HG03354 (cell line): ENCODE measurements around the gene POLRMT.
A peak's percentile ranks its signal among the peaks of the same experiment; 100 is the strongest.

ENCODE experiments used
- ATAC-seq: cut with Tn5 transposase; IDR thresholded peaks from one replicate; pipeline ENCODE4 v1.9.1; 2021; ENCODE audit warnings: mild to moderate bottlenecking; ENCODE audit not compliant: unreplicated experiment, poor library complexity, severe bottlenecking

Gene POLRMT

DNA sequence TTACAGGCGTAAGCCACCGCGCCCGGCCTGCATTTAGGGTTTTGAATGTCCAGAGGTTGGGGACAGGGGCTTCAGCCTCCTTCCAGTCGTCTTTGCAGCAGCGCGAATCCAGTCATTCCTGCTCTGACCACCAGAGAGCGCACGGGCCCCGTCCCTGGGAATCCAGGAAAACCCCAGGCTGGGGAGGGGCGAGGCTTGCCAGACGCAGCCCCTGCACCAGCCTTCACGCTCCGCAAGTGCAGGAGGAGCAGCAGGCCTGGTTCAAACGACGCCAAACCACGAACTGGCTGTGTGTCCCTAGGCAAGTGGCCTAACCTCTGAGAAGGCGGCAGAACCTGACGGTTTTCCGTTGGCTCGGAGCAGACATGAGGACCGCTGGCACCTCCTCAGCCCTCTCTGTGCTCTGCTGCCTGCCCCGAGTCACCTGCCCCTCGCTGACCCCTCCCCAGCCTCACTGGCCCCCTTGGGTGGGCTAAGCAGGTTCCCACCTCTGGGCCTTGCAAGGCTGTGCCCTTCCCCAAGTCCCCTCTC is 31.6 kb upstream of the POLRMT start:
- ATAC-seq, result no peak

DNA sequence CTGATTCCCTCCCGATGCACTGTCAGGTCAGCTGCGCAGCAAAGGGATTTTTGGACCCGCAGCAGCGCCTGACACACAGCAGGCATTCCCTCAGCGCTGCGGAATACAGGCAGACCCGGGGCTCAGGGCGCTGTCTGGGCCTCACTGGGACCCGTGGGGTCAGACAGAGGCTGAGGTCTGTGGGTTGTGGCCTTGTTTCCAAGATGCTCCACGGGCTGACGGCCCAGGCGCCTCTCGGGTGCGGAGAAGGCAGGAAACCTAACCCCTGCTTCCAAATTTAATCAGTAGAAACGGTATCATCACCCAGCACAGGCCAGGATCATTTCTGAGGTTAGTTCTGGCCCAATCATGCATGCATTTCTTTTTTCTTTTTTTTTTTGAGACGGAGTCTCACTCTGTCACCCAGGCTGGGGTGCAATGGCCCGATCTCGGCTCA is 30.4 kb upstream of the POLRMT start:
- ATAC-seq, result no peak

DNA sequence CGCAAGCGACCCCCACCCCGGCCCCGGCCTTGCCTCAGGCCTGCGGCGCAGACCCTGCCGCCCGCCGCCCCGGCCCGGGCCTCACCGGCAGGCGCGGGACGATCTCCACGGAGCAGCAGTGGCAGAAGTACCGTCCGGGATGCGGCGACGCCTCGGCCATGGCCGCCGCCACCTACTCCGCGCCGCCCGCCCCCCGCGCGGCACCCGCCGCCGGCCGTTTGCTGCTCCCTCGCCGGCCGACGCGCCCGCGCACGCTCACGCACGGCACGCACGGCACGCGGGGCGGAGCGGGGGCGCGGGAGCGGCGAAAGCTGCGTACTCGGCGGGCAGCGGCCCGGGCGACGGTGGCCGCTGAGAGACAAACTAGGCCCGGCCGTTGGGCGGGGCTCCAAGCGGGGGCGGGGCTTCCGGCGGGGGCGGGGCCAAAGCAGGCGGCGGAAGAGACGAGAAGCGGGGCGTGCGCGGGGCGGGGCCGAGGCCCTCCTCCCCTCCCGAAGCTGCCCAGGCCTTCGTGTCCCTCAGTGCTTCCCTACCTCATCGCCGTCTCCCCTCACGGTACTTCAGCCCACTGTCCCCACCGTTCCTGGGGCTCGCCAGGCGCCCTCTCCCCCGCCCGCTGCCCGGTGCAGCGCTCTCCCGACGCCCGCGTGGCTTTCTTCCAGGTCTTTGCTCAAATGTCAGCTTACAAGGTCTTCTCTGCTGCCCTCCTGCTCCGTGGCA is 29.8 kb upstream of the POLRMT start, which contains the start of gene RNF126:
RNF126 (minus strand) TSS at position 253 of the 720 bp plus-strand sequence; CDS start at position 160, 93 bp downstream.
- peak; percentile 64 for ATAC-seq

DNA sequence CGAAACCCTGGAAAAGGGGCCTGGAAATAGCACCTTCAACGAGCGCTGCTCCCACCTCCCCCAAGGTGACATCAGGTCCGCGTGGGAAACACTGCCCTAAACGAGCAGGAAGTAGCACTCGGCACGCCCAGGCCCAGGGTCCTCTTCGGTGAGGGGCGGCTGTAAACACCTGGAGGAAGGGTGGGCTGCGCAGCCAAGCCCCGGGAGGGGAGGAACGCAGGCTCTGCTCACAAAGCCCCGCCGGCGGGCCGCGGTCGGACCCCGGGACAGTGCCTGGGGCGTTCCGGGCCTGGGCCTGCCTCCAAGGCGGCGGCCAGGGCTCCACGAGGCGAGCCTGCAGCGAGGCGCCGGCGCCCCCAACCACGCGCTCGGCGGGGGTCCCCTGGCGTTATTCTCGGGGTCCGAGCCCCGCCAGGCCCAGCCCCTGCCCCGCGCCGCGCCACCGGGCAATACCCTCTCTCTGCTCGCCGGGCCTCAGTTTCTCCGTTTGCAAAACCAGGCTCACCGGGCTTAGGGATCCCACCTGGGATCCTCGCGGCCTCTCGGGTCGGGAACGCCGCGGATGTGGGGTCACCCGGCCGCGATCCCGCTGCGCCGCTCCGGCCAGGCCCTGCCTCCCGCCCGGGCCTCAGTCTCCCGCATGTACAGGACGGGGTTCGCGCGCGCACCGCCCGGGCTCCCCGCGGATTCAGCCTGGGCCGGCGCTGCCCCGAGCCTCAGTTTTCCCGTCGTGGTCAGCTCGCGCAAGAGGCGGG is 29.0 kb upstream of the POLRMT start:
- peak; percentile 20 for ATAC-seq

DNA sequence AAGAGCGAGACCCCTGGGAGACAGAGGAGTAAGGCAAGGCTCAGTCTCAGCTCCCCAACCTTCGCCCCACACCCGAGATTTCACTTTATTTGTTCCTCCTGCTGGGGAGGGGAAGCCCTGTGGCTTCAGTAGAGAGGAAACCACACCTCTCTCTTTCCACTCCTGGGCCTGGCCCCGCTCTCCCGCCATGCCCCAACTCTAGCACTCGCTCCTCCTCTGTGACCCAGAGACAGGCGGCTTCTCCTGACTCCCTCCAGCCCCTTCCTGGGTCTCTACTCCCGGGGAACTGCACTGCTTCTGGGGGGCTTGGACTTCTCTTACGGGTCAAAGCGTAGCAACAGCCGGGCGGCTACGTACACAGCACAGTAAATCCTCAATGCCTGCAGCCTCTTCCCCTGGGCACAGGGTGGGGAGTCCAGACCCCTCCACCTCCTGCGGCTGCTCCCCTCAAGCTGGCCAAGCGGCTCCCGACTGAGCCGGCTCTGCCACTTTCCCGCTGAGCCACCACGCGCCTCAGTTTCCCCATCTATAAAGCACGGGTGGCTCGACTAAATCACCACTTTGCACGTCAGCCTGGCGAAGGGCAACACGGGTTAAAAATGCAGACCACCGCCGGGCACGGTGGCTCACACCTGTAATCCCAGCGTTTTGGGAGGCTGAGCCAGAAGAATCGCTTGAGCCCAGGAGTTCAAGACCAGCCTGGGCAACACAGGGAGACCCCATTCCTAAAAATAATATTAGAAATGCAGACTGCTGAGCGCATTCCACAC is 28.3 kb upstream of the POLRMT start:
- no peak for ATAC-seq

DNA sequence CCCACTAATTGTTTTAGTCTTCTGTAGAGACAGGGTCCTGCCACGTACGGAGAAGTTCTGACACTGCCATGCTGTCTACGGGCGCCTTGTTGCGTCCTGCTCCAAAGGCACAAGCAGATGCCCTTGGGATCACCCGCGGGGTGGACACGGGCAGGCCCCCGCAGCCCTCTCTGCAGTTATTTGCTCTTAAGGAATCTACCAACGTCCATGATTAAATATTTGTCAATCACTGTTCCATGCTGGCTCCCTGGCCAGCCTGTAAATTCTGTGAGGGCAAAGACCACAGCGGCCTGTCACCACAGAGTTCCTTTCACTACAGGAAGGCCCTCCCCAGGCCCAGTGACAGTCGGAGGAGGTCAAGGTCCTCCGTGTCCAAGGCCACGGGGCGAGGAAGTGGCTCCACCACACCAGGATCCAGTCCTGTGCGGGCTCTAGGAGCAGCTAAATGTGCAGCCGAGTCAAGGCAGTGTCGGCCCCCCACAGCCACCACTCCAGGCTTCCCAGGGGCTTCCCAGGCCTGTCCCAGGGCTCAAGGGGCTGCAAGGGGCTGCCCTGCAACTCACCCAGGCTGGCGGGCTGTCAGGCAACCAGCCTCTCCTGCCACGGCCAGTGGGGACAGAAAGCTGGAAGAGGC is 27.6 kb upstream of the POLRMT start:
- ATAC-seq, result no peak

DNA sequence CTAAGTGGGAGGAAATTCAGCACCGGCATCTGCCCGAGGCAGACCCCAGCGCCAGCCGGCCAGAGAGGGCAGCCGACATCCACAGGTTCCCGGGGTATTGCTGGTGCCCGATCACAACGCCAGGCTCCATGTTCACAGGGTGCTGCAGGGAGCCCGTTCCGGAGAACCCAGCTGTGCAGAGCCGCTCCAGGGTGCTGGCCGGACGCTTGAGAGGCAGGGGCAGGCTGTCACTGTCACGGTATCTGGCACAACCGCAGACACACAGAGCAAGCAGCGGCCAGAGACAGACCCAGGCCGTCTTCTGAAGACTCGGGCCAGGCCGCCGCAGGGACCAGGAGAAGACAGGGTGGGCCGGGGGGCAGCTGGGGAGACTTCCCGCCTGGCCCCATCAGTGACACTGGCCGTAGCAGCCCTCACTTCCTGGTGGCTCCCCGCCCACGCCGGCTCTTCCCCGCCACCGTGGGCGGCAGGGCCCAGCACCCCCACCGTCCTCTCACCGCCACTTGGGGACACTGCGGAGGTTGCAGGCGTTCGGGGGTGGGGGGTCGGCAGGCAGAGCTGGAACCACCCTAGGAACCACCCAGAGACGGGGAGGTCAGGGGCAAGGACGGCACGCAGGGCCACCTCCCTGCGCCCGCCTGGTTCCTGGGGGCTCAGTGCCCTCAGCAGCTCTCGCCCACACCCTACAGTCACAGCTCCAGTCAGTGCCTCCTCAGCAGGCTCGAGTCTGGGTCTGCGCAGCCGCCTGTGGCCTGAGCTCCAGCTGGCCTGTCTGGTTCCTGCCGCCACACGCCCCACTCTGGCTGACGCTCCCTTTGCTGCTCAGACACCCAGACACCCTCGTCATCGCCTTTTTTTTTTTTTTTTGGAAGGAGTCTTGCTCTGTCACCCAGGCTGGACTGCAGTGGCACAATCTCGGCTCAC is 25.8 kb upstream of the POLRMT start:
- ATAC-seq, result no peak

DNA sequence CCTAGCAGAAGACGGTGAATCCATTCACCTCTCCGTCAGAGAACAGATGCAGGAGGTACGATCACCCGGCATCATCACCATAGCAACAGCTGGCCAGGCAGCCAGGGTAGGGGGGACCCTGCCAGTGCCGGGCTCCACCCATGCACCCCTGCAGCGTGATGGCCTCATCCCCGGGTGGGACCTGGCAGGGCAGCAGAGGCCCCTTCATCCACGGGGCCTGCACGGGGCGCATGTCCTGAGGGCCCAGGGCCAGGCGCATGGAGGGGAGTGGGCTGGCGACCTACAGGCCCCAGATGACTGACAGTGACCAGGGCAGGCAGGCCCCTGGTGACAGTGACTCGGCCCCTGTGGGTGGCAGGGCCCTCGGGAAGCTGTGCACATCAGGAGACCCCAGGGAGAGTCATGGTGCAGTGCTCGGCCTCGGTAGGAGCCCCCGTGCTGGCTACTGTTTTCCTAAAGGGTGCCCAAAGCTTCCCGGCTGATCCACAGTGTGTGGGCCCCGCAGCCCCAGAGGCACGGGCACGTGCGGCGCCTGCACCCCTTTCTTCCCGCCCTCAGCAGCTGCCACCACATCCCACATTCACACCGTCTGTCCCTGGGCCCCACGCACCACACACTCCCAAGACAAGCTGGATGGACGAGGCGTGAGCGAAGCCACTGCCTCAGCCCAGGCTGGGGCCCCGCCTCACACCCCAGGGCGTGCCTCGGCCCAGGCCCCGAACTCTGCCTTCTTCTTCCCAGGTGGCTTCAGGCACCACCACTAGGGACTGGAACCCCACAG is 24.9 kb upstream of the POLRMT start:
- ATAC-seq, result no peak

DNA sequence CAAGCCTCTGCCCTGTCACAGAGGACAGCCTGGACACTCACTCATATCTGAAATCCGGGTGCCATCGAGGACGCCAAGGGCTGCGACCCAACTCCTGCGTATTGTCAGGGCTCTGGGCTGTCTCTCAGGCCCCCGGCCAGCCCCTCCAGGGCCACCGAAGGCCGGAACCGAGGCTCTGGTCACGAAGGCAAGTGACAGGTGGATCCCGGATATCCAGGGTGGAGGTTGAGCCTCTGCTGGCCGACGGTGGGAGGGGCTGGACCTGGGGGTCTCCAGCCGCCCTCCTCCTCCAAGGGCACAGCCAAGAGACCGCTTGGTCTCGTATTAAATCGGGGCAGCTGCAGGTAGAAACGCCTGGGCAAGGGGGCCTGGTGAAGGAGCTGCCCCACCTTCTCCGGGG is 24.3 kb upstream of the POLRMT start:
- ATAC-seq, result no peak

DNA sequence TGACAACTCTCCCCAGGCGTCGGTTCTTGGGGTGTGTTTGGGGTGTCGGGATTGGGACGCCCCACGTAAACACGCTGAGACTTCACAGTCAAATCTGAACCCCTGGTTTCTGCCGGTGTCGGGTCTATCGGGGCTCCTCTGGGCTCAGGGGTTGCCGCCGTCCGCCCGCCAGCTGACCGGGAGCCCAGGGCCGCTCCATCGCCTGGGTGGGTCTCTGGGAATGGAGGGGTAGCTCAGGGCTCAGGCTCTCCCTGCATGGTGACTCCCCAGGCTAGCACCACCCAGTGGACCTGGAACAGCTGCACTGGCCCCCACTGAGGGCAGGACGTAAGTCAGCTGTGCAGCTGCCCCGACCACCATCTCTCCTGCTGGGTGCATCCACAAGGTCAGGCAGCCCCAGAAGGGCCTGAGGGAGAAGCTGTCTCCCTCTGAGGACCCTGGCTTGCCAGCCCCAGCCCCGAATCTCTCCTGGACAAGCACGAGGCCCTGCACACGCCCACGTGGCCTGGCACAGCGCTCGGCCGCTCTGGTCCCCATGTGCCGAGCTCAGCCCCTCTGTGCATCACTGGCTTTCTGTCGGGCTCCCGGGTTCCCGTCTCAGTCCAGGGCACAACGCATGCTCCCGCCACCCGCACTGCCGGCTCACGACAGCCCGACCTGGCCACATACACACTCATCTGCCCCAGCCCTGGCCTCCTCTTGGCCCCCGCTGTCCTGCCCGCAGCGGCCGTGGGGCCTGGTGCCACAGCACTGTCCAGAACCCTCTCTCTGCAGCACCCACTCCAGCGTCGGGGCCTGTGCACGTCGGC is 23.6 kb upstream of the POLRMT start:
- ATAC-seq, result no peak

DNA sequence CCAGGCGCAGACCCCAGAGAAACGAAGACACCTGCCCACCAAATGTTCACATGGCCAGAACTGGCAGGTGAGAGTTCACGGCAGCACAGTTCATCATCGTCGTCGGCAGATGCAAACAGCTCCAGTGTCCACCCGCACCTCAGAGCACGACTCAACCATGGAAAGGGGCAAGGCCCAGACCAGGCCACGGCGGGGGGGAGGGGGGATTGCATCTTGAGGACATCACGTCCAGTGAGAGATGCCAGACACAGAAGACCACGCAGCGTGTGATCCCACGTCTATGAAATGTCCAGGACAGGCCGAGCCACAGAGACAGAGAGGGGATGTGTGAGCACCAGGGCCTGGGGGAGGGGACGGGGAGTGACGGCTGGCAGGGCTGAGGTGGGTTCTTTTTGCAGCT is 22.4 kb upstream of the POLRMT start:
- ATAC-seq, result no peak

DNA sequence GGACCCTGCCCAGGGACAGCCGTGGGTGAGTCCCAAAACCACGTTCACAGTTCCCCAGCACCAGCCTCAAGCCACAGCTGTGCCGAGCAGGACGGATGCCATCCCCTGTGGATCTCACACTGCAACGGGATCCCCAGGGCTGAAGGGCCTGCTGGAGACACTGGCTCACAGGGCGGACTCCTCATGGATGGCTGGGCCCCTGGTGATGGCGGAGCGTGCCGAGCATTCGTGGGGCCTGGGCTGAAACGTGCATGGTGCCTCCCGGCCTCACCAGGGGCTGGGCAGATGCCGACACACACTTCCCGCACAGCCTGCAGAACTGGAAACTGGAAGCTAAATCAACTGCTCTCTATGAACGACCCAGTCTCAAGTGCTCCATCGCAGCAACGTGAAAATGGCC is 20.1 kb upstream of the POLRMT start:
- no peak for ATAC-seq

DNA sequence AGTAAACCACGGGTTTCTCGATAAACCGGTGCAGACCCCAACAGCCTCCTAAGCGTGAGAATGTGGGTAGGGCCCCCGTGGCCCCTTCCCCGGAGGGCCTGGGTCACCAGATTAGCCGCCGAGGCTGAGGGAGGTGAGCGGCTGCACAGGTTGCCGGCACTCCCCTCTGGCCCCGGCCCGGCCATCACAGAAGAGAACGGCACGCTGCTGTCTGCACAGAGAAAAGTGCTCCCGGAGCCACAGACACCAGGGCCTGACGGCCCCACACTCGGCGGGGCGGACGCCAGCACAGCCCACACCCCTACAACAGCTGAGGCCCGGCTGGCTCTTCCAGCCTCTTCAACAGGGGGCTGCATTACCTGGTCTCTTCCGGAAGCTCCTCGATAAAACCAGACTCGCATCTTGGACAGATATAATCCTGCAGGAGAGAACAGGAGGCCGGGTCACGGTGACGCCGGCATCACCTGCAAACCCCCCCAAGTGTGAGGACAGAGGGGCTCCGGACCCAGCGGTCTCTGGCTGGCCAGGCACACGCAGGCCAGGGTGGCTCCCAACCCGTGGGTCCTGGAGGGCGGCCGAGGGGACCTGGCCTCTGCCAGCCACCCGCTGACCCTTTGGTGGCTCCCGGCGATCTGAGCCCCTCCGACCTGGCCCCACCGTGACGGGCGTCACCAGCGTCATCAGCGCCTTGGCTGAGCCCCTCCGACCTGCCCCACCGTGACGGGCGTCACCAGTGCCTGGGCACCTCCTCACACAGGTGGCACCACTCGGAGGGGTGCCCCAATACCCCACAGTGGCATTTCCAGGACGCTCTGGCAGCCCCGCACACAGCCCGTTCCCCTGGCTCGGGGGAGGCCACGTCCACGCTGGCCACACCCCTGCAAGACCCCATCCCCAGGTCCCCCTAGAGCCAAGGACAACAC is 19.4 kb upstream of the POLRMT start:
- no peak for ATAC-seq

DNA sequence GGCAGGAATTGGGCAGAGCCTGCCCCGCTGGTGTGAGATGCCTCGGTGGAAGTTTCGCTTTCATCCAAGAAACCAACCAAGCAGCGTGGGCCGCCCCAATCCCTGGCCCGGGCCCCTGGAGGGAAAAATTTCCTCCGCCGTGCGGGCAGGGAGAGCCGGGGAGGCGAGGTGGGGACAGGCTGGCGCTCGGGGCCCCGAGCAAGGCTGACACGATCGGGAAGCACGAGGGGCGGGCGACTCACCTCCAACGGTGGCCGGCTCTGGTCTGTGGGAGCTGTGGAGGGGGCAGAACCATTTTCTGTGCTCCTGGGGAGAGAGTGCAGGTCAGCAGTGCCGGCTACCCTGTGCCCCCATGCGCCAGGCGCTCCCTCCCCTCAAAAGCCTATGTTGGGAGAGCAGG is 18.7 kb upstream of the POLRMT start:
- no peak for ATAC-seq

DNA sequence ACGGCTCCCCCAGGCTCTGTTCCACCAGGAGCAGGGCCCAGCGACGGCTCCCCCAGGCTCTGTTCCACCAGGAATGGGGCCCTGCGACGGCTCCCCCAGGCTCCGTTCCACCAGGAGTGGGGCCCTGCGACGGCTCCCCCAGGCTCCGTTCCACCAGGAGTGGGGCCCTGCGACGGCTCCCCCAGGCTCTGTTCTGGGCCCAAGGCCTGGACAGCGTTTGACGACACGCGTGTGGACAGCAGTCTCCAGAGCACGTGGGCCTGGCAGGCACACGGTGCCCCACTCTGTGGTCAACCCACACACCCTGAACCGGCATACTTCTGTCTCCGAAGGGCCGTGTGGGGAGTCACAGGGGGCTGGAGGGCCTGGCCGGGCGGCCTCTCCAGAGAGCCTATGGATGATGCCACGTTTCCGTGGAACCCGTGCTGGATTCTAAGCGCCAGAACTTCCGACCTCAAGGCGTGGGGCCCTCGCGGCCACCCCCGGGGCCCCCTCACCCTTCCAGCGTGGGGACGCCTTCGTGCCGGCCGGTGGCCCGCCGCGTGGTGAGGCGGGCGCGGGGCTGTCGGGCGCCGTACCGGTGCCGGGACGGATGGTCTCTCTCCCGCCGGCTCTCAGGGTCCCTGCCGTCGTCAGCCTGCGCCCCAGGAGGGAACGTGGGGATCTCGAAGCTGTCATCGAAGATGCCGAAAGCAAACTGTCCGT is 17.9 kb upstream of the POLRMT start:
- no peak for ATAC-seq

DNA sequence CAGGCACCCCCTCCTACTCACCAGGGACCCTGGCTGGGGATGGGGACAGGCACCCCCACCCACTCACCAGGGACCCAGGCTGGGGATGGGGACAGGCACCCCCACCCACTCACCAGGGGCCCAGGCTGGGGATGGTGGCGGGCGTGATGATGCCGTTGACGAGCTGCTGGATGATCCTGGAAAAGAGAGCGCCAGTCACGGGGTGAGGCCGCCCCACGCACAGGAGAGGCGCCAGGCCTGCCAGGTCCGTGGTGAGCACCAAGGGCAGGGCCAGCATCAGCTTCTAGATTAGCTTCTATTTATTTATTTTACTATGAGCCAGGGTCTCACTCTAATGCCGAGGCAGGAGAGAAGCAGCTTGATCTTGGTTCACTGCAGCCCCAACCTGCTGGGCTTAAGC is 16.8 kb upstream of the POLRMT start:
- ATAC-seq, result no peak
